HG03135 (cell line): ENCODE results near the gene KRTAP1-4.
"Not testable (repeated sequence)": the region's sequence is repeated elsewhere in the genome, so short reads cannot be mapped to it uniquely, and the experiment has no call there.

ENCODE experiments used
- ATAC-seq: cut with Tn5 transposase; IDR thresholded peaks from one replicate; pipeline ENCODE4 v1.9.1; 2021; ENCODE audit warnings: mild to moderate bottlenecking, moderate library complexity; ENCODE audit not compliant: unreplicated experiment

The KRTAP1-4 gene

GRCh38 chr17:41029633-41030245 is at the start of gene KRTAP1-4:
Gene KRTAP1-4, minus strand, starts transcription at chr17:41030195. Its CDS starts 117 bp downstream, at chr17:41030078.
- ATAC-seq = no peak

GRCh38 chr17:41076788-41077187 is 46.8 kb upstream of the KRTAP1-4 start:
- ATAC-seq = no peak

- ATAC-seq = no peak
These were observed 43.7 kb upstream of the KRTAP1-4 start for GRCh38 chr17:41073676-41074075.

- no peak for ATAC-seq
These were observed 41.8 kb upstream of the KRTAP1-4 start for GRCh38 chr17:41071606-41072360.

- no peak for ATAC-seq
These were observed 39.0 kb upstream of the KRTAP1-4 start for GRCh38 chr17:41069031-41069430.

- ATAC-seq = no peak
These were observed 37.3 kb upstream of the KRTAP1-4 start for GRCh38 chr17:41067281-41067680.

- no peak for ATAC-seq
These were observed 36.0 kb upstream of the KRTAP1-4 start, which contains the start of gene KRTAP2-4 for GRCh38 chr17:41065829-41066624. Gene KRTAP2-4, minus strand, starts transcription at chr17:41065879. Its CDS starts 34 bp downstream, at chr17:41065845.

- not testable (repeated sequence) for ATAC-seq
These were observed 35.2 kb upstream of the KRTAP1-4 start for GRCh38 chr17:41065016-41065689.

- ATAC-seq = no peak
These were observed 34.3 kb upstream of the KRTAP1-4 start for GRCh38 chr17:41064301-41064700.

GRCh38 chr17:41063449-41063848 is 33.5 kb upstream of the KRTAP1-4 start:
- no peak for ATAC-seq

- no peak for ATAC-seq
These were observed 32.0 kb upstream of the KRTAP1-4 start for GRCh38 chr17:41061964-41062363.

GRCh38 chr17:41060052-41060604 is 30.1 kb upstream of the KRTAP1-4 start, which contains the start of gene KRTAP2-3:
Gene KRTAP2-3, minus strand, starts transcription at chr17:41060114. Its CDS starts 64 bp downstream, at chr17:41060050.
- no peak for ATAC-seq

- not testable (repeated sequence) for ATAC-seq
These were observed 29.5 kb upstream of the KRTAP1-4 start for GRCh38 chr17:41059276-41060051.

- no peak for ATAC-seq
These were observed 28.7 kb upstream of the KRTAP1-4 start for GRCh38 chr17:41058741-41059140.

- ATAC-seq = no peak
These were observed 27.6 kb upstream of the KRTAP1-4 start for GRCh38 chr17:41057547-41057946.

GRCh38 chr17:41055130-41055529 is 25.1 kb upstream of the KRTAP1-4 start, which contains the start of gene KRTAP2-2:
Gene KRTAP2-2, minus strand, starts transcription at chr17:41055230. Its CDS starts 19 bp downstream, at chr17:41055211.
- not testable (repeated sequence) for ATAC-seq

- ATAC-seq = not testable (repeated sequence)
These were observed 24.6 kb upstream of the KRTAP1-4 start for GRCh38 chr17:41054556-41054955.

GRCh38 chr17:41054025-41054424 is 24.0 kb upstream of the KRTAP1-4 start:
- ATAC-seq = no peak

GRCh38 chr17:41052566-41052965 is 22.6 kb upstream of the KRTAP1-4 start:
- no peak for ATAC-seq

GRCh38 chr17:41049110-41049509 is 19.1 kb upstream of the KRTAP1-4 start:
- no peak for ATAC-seq
